A673 (cell line): Measurements from ENCODE around the gene RAB13.
"Not testable (repeated sequence)": the region's sequence is repeated elsewhere in the genome, so short reads cannot be mapped to it uniquely, and the experiment has no call there.

ENCODE experiments used
- CTCF ChIP-seq: fragments of 300-800, 200-600 bp; sonication (generic); conservative IDR thresholded peaks from 2 replicates; pipeline ENCODE4 v1.5.1; 2017; ENCODE audit warnings: low read depth, mild to moderate bottlenecking, antibody characterized with exemption, low read length, moderate library complexity, mixed read lengths
- EZH2 ChIP-seq: fragments of 200-600 bp; sonication (generic); IDR thresholded peaks from 2 replicates; pipeline ENCODE4 v1.6.1; 2017; ENCODE audit warnings: borderline replicate concordance, low read depth, mild to moderate bottlenecking, mixed read lengths, antibody characterized with exemption, low read length; ENCODE audit not compliant: poor library complexity, severe bottlenecking

- not testable (repeated sequence) for TF ChIP-seq EZH2, CTCF
Observed at GRCh38 chr1:153996882-153997281, 10.7 kb upstream of the RAB13 start.
